ENCODE results near the gene PIP5K1A. TPM values are rescaled to one million over a fixed set of nuclear protein-coding genes. Genes with fewer than 3 reads are reported as not detected.

Gene PIP5K1A
- 100 to 1,000 TPM in 1 of 2 donors, 10 to 100 TPM in 1; 88.0 to 137 TPM for total RNA-seq

GRCh38 chr1:151198254-151199127 lies at the start of gene PIP5K1A:
PIP5K1A (plus strand) TSS chr1:151198552; CDS start chr1:151198997, 445 bp downstream.
- Mint-ChIP-seq H3K27ac (peak within 1 kb of the TSS; percentile 98 to 100), H3K36me3 (peaks cover 25 to 30% of the 10 kb centered on the region in 2 donors), H3K9me3 (no peaks in the 10 kb centered on the region)
- DNase-seq (ENCODE audit: low spot score in 2 of 2) = peak; percentile 97 to 98
- peak; percentile 92 to 93 for ATAC-seq

GRCh38 chr1:151156515-151156819 lies 41.9 kb upstream of the PIP5K1A start, which contains the start of gene TNFAIP8L2:
TNFAIP8L2 (plus strand) TSS chr1:151156649; CDS start chr1:151158698, 2,049 bp downstream.
- DNase-seq (ENCODE audit: low spot score in 2 of 2) = peak in 1 of 2 donors; percentile 73
- Mint-ChIP-seq H3K9me3 (no peaks in the 10 kb centered on the region), H3K36me3 (peaks cover 28 to 33% of the 10 kb centered on the region in 2 donors), H3K27ac (peak within 1 kb of the TSS; percentile 97)
- ATAC-seq = peak; percentile 84 to 86

- peak; percentile 47 to 66 for ATAC-seq
Measured at GRCh38 chr1:151157067-151157531, 41.3 kb upstream of the PIP5K1A start.

GRCh38 chr1:151158326-151158725 lies 40.0 kb upstream of the PIP5K1A start:
- ATAC-seq = peak; percentile 10 to 17
- peaks cover 28 to 33% of the 10 kb centered on the region in 2 donors for H3K36me3 Mint-ChIP-seq
- peak in 1 of 2 donors; percentile 24 for DNase-seq (ENCODE audit: low spot score in 2 of 2)

More at GRCh38 chr1:151157067-151157531, 41.3 kb upstream of the PIP5K1A start:
- peak; percentile 50 to 77 for DNase-seq (ENCODE audit: low spot score in 2 of 2)
- Mint-ChIP-seq H3K9me3 (no peaks in the 10 kb centered on the region), H3K36me3 (peaks cover 28 to 33% of the 10 kb centered on the region in 2 donors), H3K27ac (peak overlapping the region; percentile 97)

GRCh38 chr1:151158751-151159251 lies 39.6 kb upstream of the PIP5K1A start:
- no peaks in the 10 kb centered on the region for H3K9me3 Mint-ChIP-seq

More at GRCh38 chr1:151158326-151158725, 40.0 kb upstream of the PIP5K1A start:
- Mint-ChIP-seq H3K9me3 (no peaks in the 10 kb centered on the region), H3K27ac (peak overlapping the region; percentile 97 to 98)

GRCh38 chr1:151159373-151159772 lies 39.0 kb upstream of the PIP5K1A start:
- no peaks in the 10 kb centered on the region for H3K9me3 Mint-ChIP-seq
- peak overlapping the region; percentile 83 to 97 for H3K27ac Mint-ChIP-seq
- ATAC-seq (no peak), DNase-seq (ENCODE audit: low spot score in 2 of 2) (no peak)
- H3K36me3 Mint-ChIP-seq = peaks cover 28 to 33% of the 10 kb centered on the region in 2 donors

More at GRCh38 chr1:151158751-151159251, 39.6 kb upstream of the PIP5K1A start:
- ATAC-seq (no peak), DNase-seq (ENCODE audit: low spot score in 2 of 2) (no peak)
- H3K27ac Mint-ChIP-seq = peak overlapping the region; percentile 97 to 98
- peaks cover 28 to 33% of the 10 kb centered on the region in 2 donors for H3K36me3 Mint-ChIP-seq

- peak overlapping the region; percentile 95 to 97 for H3K27ac Mint-ChIP-seq
- ATAC-seq (no peak), DNase-seq (ENCODE audit: low spot score in 2 of 2) (no peak)
- H3K36me3 Mint-ChIP-seq = peaks cover 23 to 25% of the 10 kb centered on the region in 2 donors
- no peaks in the 10 kb centered on the region for H3K9me3 Mint-ChIP-seq
Measured at GRCh38 chr1:151164732-151165280, 33.5 kb upstream of the PIP5K1A start.

- DNase-seq (ENCODE audit: low spot score in 2 of 2) (no peak), ATAC-seq (peak in 1 of 2 donors; percentile 3)
- peaks cover 22 to 25% of the 10 kb centered on the region in 2 donors for H3K36me3 Mint-ChIP-seq
- H3K27ac Mint-ChIP-seq = peak overlapping the region; percentile 95 to 97
- H3K9me3 Mint-ChIP-seq = no peaks in the 10 kb centered on the region
Measured at GRCh38 chr1:151165281-151165737, 33.0 kb upstream of the PIP5K1A start.

- ATAC-seq (peak; percentile 95 to 96), DNase-seq (ENCODE audit: low spot score in 2 of 2) (peak; percentile 94 to 97)
- Mint-ChIP-seq H3K9me3 (no peaks in the 10 kb centered on the region), H3K27ac (peak within 1 kb of the TSS; percentile 95 to 97), H3K36me3 (peaks cover 22 to 25% of the 10 kb centered on the region in 2 donors)
Measured at GRCh38 chr1:151165738-151166504, 32.4 kb upstream of the PIP5K1A start, which contains the start of the genes LYSMD1 and SCNM1. LYSMD1 (minus strand) TSS chr1:151165902; CDS start chr1:151165258, 644 bp downstream. SCNM1 (plus strand) TSS chr1:151166144; CDS start chr1:151166153, 9 bp downstream.

GRCh38 chr1:151166505-151166956 lies 31.8 kb upstream of the PIP5K1A start:
- Mint-ChIP-seq H3K36me3 (peaks cover 22 to 25% of the 10 kb centered on the region in 2 donors), H3K27ac (peak overlapping the region; percentile 95 to 97), H3K9me3 (no peaks in the 10 kb centered on the region)
- ATAC-seq = peak in 1 of 2 donors; percentile 37
- DNase-seq (ENCODE audit: low spot score in 2 of 2) = no peak

GRCh38 chr1:151167116-151167515 lies 31.2 kb upstream of the PIP5K1A start:
- Mint-ChIP-seq H3K9me3 (no peaks in the 10 kb centered on the region), H3K36me3 (peaks cover 22 to 25% of the 10 kb centered on the region in 2 donors), H3K27ac (peak overlapping the region; percentile 73 to 95)
- DNase-seq (ENCODE audit: low spot score in 2 of 2) = no peak
- no peak for ATAC-seq

GRCh38 chr1:151171190-151171589 lies 27.2 kb upstream of the PIP5K1A start:
- peak overlapping the region; percentile 6 to 7 for H3K27ac Mint-ChIP-seq
- ATAC-seq = no peak

GRCh38 chr1:151175041-151175741 lies 23.2 kb upstream of the PIP5K1A start:
- no peak for ATAC-seq
- Mint-ChIP-seq H3K27ac (peak overlapping the region in 1 of 2 donors; percentile 21), H3K9me3 (no peaks in the 10 kb centered on the region), H3K36me3 (peaks cover 0 to 10% of the 10 kb centered on the region in 2 donors)
- DNase-seq (ENCODE audit: low spot score in 2 of 2) = no peak

More at GRCh38 chr1:151171190-151171589, 27.2 kb upstream of the PIP5K1A start:
- H3K9me3 Mint-ChIP-seq = no peaks in the 10 kb centered on the region
- DNase-seq (ENCODE audit: low spot score in 2 of 2) = no peak
- peaks cover 13 to 19% of the 10 kb centered on the region in 2 donors for H3K36me3 Mint-ChIP-seq

- no peaks in the 10 kb centered on the region for H3K9me3 Mint-ChIP-seq
- peak; percentile 41 to 64 for ATAC-seq
- DNase-seq (ENCODE audit: low spot score in 2 of 2) = no peak
- peaks cover 5 to 10% of the 10 kb centered on the region in 2 donors for H3K36me3 Mint-ChIP-seq
- H3K27ac Mint-ChIP-seq = peak within 1 kb of the TSS; percentile 21 to 70
Measured at GRCh38 chr1:151175863-151176262, 22.5 kb upstream of the PIP5K1A start, which contains the start of gene TMOD4. TMOD4 (minus strand) TSS chr1:151175981; CDS start chr1:151174875, 1,106 bp downstream.

- Mint-ChIP-seq H3K9me3 (no peaks in the 10 kb centered on the region), H3K36me3 (peaks cover 10 to 13% of the 10 kb centered on the region in 2 donors), H3K27ac (peak overlapping the region in 1 of 2 donors; percentile 70)
- DNase-seq (ENCODE audit: low spot score in 2 of 2) = no peak
- ATAC-seq = no peak
Measured at GRCh38 chr1:151176514-151177045, 21.8 kb upstream of the PIP5K1A start.

Measured in activated naive CD4-positive, alpha-beta T cell treated with anti-CD3 and anti-CD28 coated beads, Interleukin-2, amount 50 U/mL, for 72 hours (primary cell).